ENCODE measurements around the gene R3HDM2.

The R3HDM2 gene

GRCh38 chr12:57464569-57464968, 33.7 kb upstream of the R3HDM2 start:
- Histone ChIP-seq H3K36me3 (ENCODE audit: control insufficient read depth, low read depth, low read length) (no peaks in the 10 kb centered on the region), H3K27me3 (ENCODE audit: control insufficient read depth, insufficient read depth, low read length) (no peaks in the 10 kb centered on the region)

DNA sequence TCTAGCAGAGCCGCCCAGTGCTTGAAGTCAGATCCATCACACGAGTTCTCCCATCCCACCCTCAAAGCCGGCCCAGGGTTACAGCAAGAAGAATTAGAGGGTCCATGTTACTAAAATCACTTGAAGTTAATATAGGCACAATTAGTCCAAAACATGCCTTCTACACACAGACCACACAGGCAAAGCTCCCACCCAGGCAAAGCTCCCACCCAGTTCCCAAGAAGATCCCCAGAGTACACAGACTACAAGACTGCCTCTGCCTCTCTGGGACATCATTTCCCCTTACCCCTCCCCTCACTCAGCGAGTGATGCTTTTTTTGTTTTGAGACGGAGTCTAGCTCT, 32.0 kb upstream of the R3HDM2 start:
- Histone ChIP-seq H3K9ac (ENCODE audit: low read length) (no peak overlapping the region), H3K27ac (ENCODE audit: low read length) (no peak overlapping the region), H3K27me3 (ENCODE audit: control insufficient read depth, insufficient read depth, low read length) (no peaks in the 10 kb centered on the region), H3K4me3 (ENCODE audit: low read length) (no peak overlapping the region), H3K9me3 (ENCODE audit: control insufficient read depth, low read depth, low read length) (no peaks in the 10 kb centered on the region), H3K4me1 (ENCODE audit: control insufficient read depth, low read depth, low read length) (peaks cover 9% of the 10 kb centered on the region), H3K36me3 (ENCODE audit: control insufficient read depth, low read depth, low read length) (no peaks in the 10 kb centered on the region)

More at GRCh38 chr12:57464569-57464968, 33.7 kb upstream of the R3HDM2 start:
- peaks cover 6% of the 10 kb centered on the region for H3K4me1 ChIP-seq (ENCODE audit: control insufficient read depth, low read depth, low read length)
- H3K27ac ChIP-seq (ENCODE audit: low read length) = no peak overlapping the region
- no peaks in the 10 kb centered on the region for H3K9me3 ChIP-seq (ENCODE audit: control insufficient read depth, low read depth, low read length)
- H3K9ac ChIP-seq (ENCODE audit: low read length) = no peak overlapping the region
- H3K4me3 ChIP-seq (ENCODE audit: low read length) = no peak overlapping the region

GRCh38 chr12:57462251-57462911, 31.5 kb upstream of the R3HDM2 start:
- H3K4me3 ChIP-seq (ENCODE audit: low read length) = peak overlapping the region; percentile 65

DNA sequence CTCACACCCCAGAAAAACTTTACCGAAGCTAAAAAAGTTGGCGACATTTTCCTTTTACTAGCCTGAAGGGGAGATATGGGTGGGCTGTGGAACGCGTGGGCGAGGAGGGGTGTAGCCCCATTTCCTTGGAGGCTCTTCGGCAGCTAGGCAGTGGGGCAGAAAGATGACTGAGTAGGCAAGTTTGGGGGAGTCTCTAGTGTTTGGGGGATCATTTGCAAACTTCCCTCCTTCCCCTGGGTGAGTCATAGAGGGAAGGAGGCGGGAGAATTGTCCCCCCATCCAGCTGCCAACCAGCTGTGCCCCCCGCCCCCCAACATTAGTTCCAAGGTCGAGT, 31.0 kb upstream of the R3HDM2 start:
- H3K4me3 ChIP-seq (ENCODE audit: low read length) = peak overlapping the region; percentile 65
- peak overlapping the region; percentile 49 for H3K9ac ChIP-seq (ENCODE audit: low read length)
- no peak overlapping the region for H3K27ac ChIP-seq (ENCODE audit: low read length)
- H3K9me3 ChIP-seq (ENCODE audit: control insufficient read depth, low read depth, low read length) = no peaks in the 10 kb centered on the region
- peaks cover 9% of the 10 kb centered on the region for H3K4me1 ChIP-seq (ENCODE audit: control insufficient read depth, low read depth, low read length)
- no peaks in the 10 kb centered on the region for H3K27me3 ChIP-seq (ENCODE audit: control insufficient read depth, insufficient read depth, low read length)
- no peaks in the 10 kb centered on the region for H3K36me3 ChIP-seq (ENCODE audit: control insufficient read depth, low read depth, low read length)

More at GRCh38 chr12:57462251-57462911, 31.5 kb upstream of the R3HDM2 start:
- Histone ChIP-seq H3K9ac (ENCODE audit: low read length) (peak overlapping the region; percentile 49), H3K9me3 (ENCODE audit: control insufficient read depth, low read depth, low read length) (no peaks in the 10 kb centered on the region), H3K4me1 (ENCODE audit: control insufficient read depth, low read depth, low read length) (peaks cover 9% of the 10 kb centered on the region), H3K27ac (ENCODE audit: low read length) (peak overlapping the region; percentile 52), H3K36me3 (ENCODE audit: control insufficient read depth, low read depth, low read length) (no peaks in the 10 kb centered on the region), H3K27me3 (ENCODE audit: control insufficient read depth, insufficient read depth, low read length) (no peaks in the 10 kb centered on the region)

- Histone ChIP-seq H3K27ac (ENCODE audit: low read length) (peak overlapping the region; percentile 84), H3K36me3 (ENCODE audit: control insufficient read depth, low read depth, low read length) (no peaks in the 10 kb centered on the region), H3K27me3 (ENCODE audit: control insufficient read depth, insufficient read depth, low read length) (no peaks in the 10 kb centered on the region)
Measured at GRCh38 chr12:57461276-57461916, 30.6 kb upstream of the R3HDM2 start.

GRCh38 chr12:57460841-57461275, 30.0 kb upstream of the R3HDM2 start:
- peak overlapping the region; percentile 74 for H3K9ac ChIP-seq (ENCODE audit: low read length)
- H3K27ac ChIP-seq (ENCODE audit: low read length) = peak overlapping the region; percentile 84
- no peaks in the 10 kb centered on the region for H3K27me3 ChIP-seq (ENCODE audit: control insufficient read depth, insufficient read depth, low read length)
- H3K36me3 ChIP-seq (ENCODE audit: control insufficient read depth, low read depth, low read length) = no peaks in the 10 kb centered on the region
- H3K9me3 ChIP-seq (ENCODE audit: control insufficient read depth, low read depth, low read length) = no peaks in the 10 kb centered on the region
- H3K4me3 ChIP-seq (ENCODE audit: low read length) = peak overlapping the region; percentile 65
- peaks cover 12% of the 10 kb centered on the region for H3K4me1 ChIP-seq (ENCODE audit: control insufficient read depth, low read depth, low read length)

More at GRCh38 chr12:57461276-57461916, 30.6 kb upstream of the R3HDM2 start:
- Histone ChIP-seq H3K9ac (ENCODE audit: low read length) (peak overlapping the region; percentile 74), H3K4me3 (ENCODE audit: low read length) (peak overlapping the region; percentile 65), H3K4me1 (ENCODE audit: control insufficient read depth, low read depth, low read length) (peaks cover 9% of the 10 kb centered on the region), H3K9me3 (ENCODE audit: control insufficient read depth, low read depth, low read length) (no peaks in the 10 kb centered on the region)

DNA sequence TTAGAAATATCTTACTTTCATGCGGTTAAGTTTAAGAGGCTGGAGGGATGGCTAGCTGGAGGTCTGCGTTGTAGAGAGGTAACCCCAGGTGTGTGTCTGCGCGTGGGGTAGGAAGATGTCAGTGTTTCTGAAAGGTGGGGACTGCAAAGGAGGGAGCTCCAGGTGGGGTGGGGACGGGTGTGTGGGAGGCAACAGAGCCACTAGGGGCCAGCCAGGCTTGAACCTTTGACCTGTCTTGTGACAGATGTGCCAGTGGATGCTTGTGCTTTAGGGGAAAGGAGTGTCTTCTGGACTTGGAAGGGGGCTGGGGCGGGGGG, 29.6 kb upstream of the R3HDM2 start:
- peak overlapping the region; percentile 65 for H3K4me3 ChIP-seq (ENCODE audit: low read length)

DNA sequence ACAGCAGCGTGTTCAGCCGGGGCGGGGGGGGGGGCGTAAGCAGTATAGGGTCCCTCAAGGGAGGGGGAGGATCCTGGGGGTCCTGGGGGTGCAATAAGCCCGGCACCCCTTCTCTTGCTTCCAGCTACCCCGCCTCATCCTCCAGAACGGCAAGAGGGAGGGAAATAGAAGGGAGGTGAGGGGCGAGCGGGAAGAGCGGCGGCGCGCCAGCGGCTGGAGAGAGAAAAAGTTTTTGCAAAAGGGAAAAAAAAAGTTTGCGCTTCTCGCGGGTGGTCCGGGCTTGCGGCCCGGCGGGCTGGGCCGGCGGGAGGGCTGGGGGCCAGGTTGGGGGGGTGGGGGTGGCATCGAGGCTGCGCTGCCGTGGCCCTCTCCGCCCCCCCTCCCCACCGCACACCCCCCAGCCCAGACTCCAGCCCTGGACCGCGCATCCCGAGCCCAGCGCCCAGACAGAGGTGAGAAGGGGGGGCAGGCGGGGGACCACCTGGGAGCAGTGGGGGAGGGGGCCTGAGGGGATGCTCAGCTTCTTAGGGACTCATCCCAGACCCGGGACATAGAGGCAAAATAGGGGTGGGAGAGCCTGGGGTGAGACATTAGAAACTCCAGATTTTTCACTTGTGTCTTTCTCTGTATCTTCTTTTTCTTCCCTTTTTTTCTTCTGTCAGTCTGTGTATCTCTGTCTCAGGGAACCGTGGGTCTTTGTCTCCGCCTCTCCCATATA, 29.1 kb upstream of the R3HDM2 start, which contains the start of gene GLI1:
Gene GLI1 (plus strand): TSS at position 36 of the 718 bp plus-strand sequence. CDS start 3,907 bp downstream, outside the sequence.
- Histone ChIP-seq H3K9me3 (ENCODE audit: control insufficient read depth, low read depth, low read length) (no peaks in the 10 kb centered on the region), H3K36me3 (ENCODE audit: control insufficient read depth, low read depth, low read length) (no peaks in the 10 kb centered on the region), H3K27ac (ENCODE audit: low read length) (no peak within 1 kb of the TSS), H3K9ac (ENCODE audit: low read length) (peak within 1 kb of the TSS; percentile 74), H3K4me3 (ENCODE audit: low read length) (peak within 1 kb of the TSS; percentile 65), H3K27me3 (ENCODE audit: control insufficient read depth, insufficient read depth, low read length) (no peaks in the 10 kb centered on the region), H3K4me1 (ENCODE audit: control insufficient read depth, low read depth, low read length) (peaks cover 21% of the 10 kb centered on the region)

More for the DNA sequence above, 29.6 kb upstream of the R3HDM2 start:
- no peak overlapping the region for H3K27ac ChIP-seq (ENCODE audit: low read length)
- no peaks in the 10 kb centered on the region for H3K27me3 ChIP-seq (ENCODE audit: control insufficient read depth, insufficient read depth, low read length)
- H3K9ac ChIP-seq (ENCODE audit: low read length) = peak overlapping the region; percentile 74
- H3K9me3 ChIP-seq (ENCODE audit: control insufficient read depth, low read depth, low read length) = no peaks in the 10 kb centered on the region
- peaks cover 16% of the 10 kb centered on the region for H3K4me1 ChIP-seq (ENCODE audit: control insufficient read depth, low read depth, low read length)
- H3K36me3 ChIP-seq (ENCODE audit: control insufficient read depth, low read depth, low read length) = no peaks in the 10 kb centered on the region

DNA sequence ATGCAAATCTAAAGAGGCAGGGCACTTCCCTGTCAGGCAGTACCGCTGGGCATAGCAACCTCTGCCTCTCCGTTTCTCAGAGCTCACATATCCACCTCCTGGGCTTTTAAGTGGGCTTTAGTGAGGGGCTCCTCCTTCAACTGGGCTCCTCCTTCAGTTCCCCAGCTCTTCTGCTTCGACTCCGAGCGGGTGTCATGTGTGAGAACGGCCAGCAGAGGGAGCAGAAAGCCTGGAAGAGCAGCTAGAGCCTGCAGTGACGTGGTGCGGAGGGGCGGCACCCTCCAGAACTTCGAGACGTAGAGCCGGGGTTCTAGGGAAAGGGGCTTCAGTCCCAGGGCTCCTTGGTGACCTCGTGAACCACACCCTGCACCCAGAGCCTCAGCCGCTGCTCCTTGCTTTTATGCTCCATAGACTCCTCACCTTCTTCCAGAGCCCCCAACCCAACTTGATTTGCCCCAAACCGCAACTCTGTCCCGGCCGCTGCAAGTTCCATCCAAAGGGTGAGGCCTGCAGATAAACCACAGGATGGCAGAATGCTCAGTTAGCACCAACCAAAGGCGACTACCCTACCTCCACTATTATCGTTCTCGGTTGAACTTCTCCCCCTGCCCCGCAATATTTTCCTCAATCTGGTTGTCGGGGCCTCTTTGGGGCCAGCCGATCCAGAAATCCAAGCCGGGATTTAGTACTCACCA, 28.4 kb upstream of the R3HDM2 start:
- Histone ChIP-seq H3K4me3 (ENCODE audit: low read length) (peak overlapping the region; percentile 65), H3K4me1 (ENCODE audit: control insufficient read depth, low read depth, low read length) (peaks cover 26% of the 10 kb centered on the region), H3K9me3 (ENCODE audit: control insufficient read depth, low read depth, low read length) (no peaks in the 10 kb centered on the region), H3K36me3 (ENCODE audit: control insufficient read depth, low read depth, low read length) (no peaks in the 10 kb centered on the region), H3K9ac (ENCODE audit: low read length) (peak overlapping the region; percentile 33), H3K27ac (ENCODE audit: low read length) (no peak overlapping the region), H3K27me3 (ENCODE audit: control insufficient read depth, insufficient read depth, low read length) (no peaks in the 10 kb centered on the region)

GRCh38 chr12:57458665-57459054, 27.8 kb upstream of the R3HDM2 start:
- Histone ChIP-seq H3K4me3 (ENCODE audit: low read length) (peak overlapping the region; percentile 65), H3K4me1 (ENCODE audit: control insufficient read depth, low read depth, low read length) (peaks cover 26% of the 10 kb centered on the region), H3K27me3 (ENCODE audit: control insufficient read depth, insufficient read depth, low read length) (no peaks in the 10 kb centered on the region), H3K27ac (ENCODE audit: low read length) (no peak overlapping the region), H3K36me3 (ENCODE audit: control insufficient read depth, low read depth, low read length) (no peaks in the 10 kb centered on the region), H3K9me3 (ENCODE audit: control insufficient read depth, low read depth, low read length) (no peaks in the 10 kb centered on the region), H3K9ac (ENCODE audit: low read length) (peak overlapping the region; percentile 33)

- Histone ChIP-seq H3K9me3 (ENCODE audit: control insufficient read depth, low read depth, low read length) (no peaks in the 10 kb centered on the region), H3K4me3 (ENCODE audit: low read length) (no peak overlapping the region), H3K36me3 (ENCODE audit: control insufficient read depth, low read depth, low read length) (no peaks in the 10 kb centered on the region), H3K27me3 (ENCODE audit: control insufficient read depth, insufficient read depth, low read length) (no peaks in the 10 kb centered on the region), H3K4me1 (ENCODE audit: control insufficient read depth, low read depth, low read length) (peaks cover 30% of the 10 kb centered on the region), H3K27ac (ENCODE audit: low read length) (no peak overlapping the region), H3K9ac (ENCODE audit: low read length) (no peak overlapping the region)
Measured at GRCh38 chr12:57456737-57457490, 26.1 kb upstream of the R3HDM2 start.
